Suppressor macrophage treated with lipopolysaccharide for 1 hour (primary cell): ENCODE measurements around the gene ACAN.

ENCODE experiments used
- DNase-seq, 3 donors: peaks; one replicate each; pipeline ENCODE4 v3.0.0-alpha.2; 2020 to 2022

ACAN gene

DNA sequence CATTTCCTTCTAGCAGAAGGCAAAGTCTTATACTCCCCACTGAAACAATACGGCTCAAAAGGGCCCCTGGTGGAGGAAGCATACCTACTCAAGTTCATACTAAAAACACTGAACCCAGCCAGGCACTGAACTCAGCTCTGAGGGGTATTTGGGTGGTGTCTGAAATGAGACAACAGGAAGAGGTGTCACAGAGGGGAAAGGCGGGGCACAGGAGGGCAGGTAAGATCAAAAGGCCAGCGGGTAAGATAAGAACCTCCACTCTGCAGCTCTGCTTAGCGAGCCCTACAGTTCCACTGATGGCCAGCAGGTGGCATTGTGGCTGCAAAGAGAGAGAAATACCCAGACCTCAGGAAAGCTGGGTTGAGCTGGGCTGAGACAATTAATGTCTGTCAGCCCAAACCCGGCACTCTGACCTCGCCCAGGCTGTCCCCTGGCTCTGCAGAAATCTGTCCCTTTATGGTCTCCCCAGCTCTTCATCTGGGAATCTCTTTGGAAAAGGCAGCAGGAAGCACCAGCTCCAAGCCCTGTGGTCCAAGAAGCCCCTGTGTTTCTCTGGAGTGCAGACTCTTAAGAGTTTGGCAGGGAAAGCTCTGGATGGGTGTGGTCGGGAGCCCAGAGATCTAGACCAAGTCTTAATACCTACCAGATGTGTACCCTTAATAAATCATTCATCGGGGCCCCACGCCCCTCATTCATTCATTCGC lies 101.5 kb downstream of the ACAN start:
- DNase-seq: peak; percentile 78 to 86 (median 84)

DNA sequence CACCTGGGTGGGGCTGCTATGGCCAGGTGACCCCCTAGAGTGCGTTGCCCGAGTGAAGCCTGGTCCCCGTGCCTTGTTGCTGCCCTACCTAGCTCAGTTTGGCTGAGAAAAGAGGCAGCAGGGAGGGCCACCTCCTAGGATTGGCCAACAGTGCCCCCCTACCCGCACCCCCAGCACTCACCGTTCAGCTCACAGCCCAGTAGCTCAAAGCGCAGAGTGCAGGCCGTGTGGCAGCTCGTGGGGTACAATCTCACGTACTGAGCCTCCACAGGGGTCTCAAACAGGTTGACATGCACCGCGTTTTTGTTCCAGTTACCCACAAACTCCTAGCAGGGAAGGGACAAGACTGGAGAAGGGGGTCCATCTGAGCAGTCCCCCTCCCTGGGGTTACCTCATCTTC lies 102.3 kb downstream of the ACAN start:
- DNase-seq: no peak

DNA sequence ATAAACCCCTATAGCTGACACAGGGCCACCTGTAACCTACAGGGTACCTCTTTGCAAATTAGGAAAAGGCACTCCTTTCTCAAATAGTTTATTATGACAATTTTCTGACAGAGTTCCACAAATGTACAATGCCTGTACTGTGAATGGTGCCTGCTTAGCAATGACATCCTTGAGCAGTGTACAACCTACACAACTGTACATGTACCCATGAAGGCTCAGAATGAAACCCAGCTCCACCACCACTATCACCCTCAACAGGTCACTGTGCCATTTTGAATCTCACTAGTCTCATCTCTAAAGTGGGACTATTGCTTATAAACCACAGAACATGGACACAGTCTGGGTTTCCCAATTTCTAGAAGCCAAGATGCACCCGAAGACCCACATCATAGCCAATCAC lies 102.9 kb downstream of the ACAN start:
- no peak for DNase-seq

DNA sequence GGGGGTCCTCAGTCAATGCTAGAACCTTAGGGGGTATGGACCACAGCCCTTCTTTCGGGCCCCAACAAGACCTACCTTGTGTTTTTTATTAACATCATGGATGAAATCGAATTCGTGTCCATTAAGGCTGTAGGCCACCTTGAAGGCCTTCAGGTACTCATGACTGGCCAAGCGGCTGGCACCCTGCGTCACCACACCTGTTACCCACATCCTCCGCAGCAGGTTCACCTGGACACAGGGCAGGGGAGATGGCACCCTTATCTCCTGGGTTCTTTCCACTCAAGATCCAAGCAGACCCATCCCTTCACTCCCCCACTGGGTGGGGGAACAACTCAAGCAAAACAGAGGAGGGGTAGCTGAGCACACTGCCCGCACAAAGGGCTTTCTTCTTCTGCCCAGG lies 103.3 kb downstream of the ACAN start:
- DNase-seq: no peak

DNA sequence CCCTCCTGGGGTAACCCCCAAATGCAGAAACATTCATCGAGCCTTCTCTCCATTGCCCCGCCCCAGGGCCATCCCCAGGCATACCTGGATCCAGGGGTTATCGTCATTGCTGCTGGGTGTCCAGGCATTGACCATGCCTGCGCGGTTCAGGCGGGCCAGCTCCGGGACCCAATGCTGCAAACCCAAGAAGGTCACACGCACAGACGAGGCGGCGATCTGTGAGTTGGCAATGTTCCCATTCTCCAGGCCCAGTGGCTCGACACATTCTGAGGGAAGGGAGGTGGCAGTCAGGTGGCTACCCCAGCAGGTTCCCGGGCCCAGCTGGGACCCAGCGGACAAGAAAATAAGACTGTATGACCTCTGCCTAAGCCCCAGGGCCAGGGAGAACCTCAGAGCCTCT lies 103.9 kb downstream of the ACAN start:
- DNase-seq: no peak

DNA sequence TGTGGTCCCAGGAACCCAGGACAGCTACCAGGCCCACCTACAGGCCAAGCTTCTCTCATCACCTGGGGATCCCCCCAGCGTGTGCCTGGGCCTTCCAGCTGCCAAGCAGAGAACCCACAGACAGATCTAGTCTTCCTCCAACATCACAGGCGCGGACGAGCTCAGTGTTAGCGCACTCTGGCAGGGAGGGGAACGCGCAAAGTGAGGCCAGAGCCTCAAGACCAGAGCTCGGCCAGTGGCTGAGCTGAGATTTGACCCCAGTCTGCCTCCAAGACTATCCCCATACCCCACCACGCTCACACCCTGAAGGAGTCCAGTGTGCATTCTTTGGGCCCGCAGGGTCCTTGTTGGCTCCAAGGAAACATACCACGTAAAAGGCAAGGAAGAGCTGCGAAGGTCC lies 104.9 kb downstream of the ACAN start:
- DNase-seq: no peak

DNA sequence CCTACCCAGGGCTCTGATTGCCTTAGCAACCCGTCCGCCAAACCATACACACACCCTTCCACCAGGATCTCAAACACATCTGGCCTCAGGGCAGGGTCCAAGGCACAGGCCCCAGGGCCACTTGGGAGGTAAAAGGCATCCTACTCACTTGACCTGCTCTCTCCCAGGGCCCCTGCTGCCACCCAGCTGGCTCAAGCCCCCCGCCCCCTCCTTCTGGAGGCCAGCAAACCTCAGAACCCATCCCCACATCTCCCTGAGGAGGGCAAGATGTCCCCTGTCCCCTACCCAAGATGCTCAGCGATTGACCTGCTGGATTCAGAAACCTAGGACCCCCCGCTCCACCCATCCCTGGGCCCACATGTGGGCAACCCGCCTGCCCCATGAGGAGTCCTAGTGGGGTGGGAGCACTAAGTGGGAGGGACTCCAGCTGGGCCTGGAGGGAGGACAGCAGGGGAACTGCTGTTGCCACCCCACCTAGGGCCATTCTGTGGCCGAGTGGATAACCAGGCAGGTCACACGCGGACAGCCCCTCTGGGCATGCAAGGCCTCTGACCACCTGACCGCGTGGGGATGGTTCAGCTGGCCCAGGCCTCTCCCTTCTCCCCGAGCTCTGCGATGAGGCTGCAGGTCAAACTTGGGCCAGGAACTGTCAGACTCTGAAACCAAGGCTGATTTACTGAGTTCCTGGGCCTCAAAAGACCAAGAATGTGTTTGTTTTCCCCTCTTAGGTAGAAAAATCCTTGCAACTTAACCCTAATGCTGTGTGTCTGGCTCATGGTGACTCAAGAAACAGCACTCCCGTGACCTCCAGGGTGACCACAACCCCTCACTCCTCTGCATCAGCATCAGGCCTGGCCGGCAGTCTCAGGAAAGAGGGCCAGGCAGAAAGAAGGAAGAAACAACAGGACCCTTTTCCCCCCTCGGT lies 105.7 kb downstream of the ACAN start:
- DNase-seq: no peak

DNA sequence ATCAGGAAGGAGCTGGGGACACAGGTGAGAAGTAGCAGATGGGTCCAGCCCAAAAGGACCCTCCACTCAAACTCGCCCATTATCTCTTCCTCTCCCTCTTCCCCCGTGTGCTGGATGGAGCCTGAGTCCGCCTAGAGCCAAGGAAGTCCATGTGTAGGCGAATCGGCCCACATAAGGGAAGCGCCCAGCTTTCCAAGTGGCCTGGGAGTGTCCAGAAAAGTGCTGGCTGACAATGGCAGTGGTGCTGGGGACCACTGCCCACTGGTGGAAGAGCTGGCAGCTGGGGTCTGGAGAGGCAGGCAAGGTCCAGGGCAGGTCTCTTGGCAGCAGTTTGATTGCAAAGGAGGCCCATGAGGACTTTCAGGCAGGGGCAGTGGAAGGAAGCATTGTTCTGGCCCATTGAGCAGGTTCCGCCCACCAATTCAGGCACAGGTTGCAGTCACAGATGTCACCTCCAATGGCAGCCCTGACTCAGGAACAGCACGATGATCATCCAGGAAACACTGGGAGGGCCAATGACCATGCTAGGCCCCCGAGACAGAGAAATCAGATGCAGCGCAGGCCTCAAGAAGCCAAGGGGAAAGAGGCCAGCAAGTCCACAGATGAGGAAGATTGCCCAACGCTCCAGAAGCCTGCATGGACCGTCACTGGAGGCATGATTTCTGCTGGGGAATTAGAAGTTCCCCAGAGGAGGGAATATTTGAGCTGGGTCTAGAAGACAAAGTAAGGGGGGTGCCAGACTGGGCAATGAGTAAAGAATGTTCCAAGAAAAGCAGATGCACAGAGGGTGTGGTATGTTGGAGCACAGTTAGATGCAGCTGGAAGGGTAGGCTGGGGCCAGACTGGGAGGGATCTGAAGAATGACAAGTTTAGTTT lies 107.0 kb downstream of the ACAN start:
- no peak for DNase-seq

DNA sequence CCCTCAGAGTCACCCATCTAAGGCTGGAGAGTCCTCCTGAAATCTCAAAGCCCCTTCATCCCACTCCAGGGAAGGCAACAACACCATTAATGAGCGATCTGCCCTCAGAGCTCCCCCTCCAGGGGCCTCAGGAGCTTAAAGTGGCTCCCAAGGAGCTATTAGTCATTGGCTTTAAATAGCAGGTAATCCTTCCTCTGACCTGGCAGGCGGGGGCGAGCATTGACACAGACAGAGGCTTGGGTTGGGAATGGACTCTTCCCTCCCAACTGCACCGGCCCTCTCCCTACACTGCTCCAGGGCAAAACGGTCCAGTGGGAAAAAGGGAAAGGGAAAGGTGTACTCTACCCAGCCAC lies 108.5 kb downstream of the ACAN start:
- no peak for DNase-seq

DNA sequence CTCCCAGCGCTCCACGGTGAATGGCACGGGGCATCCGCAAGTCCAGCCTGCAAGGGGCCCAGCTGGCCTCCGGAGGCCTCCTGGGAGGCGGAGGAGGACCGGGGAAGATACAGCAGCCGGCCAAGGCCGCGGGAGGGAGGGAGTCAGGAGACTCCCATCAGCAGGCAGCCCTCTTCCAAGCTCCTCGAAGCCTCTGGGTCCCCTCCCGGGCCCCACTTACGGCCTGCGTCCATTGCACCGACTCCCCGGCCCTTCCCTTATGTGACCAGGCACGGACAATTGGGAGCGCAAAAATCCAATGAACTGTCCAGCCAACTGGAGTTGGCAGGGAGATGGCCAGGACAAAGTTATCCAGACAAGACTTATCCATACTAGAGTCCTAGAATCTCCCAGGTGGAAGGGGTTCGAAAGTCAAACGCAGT lies 109.3 kb downstream of the ACAN start:
- no peak for DNase-seq

DNA sequence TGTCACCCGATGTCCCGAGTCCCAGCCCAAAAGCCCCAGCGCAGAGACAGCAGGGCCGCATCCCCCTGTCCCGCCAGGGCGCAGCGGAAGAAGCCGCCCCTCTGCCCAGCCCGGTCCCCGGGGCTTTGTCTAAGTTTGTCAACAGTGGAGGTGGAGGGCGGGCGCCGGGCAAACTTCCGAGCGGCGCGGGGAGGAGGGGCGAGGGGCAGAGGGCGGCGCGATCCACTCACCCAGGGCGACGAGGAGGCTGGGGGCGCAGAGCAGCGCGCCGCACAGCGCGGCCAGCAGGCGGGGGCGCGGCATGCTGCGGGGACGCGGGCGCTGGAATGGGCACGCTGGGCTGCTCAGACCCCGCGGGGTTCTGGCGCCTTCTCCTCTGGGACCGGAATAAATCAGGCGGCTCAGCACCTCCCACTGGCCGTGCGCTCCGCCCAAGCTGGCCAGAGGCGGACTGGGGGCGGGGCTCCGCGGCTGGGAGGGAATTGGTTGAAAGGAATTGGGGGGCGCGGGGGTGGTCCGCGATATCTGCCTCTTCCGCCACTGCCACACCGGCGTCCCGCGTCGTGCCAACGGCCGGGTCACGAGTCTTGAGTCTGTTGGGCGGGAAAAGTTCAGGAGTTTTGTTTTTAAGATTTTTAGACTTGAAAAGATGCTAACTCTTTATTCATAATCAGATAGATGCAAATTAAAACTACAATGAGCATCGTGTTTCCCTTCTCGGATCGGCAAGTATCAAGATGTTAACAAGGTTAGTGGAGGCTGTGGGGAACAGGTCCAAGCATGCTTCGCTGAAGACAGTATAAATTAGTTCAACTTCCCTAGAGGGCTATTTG lies 110.0 kb downstream of the ACAN start, which contains the start of gene MFGE8:
TSS of gene MFGE8 (minus strand) at position 363 of the 833 bp plus-strand sequence. CDS start at position 303, 60 bp downstream.
- DNase-seq: peak; percentile 51 to 80 (median 63)

DNA sequence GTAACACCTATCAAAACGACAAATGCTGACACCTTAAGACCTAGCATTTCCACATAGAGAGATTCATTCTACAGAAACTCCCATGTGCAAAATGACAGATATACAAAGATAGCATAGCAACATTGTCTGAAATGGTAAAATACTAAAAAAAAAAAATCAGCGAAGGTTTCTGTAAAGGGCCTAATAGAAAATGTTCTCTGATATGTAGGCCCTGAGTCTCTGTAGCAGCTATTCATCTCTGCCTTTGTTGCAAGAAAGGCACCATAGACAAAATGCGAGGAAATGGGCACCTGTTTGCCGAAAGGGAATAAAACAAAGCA lies 110.6 kb downstream of the ACAN start:
- no peak for DNase-seq

DNA sequence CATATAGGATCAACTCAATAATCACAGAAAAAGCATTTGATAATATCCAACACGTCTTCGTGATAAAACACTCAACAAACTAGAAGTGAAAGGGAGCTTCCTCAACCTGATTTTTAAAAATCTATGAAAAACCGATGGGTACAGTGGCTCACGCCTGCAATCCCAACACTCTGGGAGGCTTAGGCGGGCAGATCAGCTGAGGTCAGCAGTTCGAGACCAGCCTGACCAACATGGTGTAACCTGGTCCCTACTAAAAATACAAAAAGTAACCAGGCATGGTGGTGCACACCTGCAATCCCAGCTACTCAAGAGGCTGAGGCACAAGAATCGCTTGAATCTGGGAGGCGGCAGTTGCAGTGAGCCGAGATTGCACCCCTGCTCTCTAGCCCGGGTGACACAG lies 112.1 kb downstream of the ACAN start:
- no peak for DNase-seq

DNA sequence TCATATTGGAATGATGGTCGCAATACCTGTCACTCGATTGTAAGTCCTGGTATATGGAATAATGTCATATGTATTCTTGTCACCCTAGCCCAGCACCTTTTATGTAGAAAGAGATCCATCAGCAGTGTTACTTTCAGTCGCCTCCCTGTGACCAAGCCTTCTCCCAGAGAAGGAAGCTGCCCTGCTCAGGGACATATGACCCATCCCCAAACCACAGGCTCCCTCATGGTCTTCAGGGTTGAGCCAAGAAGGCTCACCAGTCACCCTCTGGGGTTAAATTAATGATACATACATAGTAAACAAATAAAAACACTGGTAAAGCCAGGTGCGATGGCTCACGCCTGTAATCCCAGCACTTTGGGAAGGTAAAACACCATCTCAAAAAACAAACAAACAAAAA lies 114.5 kb downstream of the ACAN start:
- peak; percentile 37 to 53 (median 44) for DNase-seq

DNA sequence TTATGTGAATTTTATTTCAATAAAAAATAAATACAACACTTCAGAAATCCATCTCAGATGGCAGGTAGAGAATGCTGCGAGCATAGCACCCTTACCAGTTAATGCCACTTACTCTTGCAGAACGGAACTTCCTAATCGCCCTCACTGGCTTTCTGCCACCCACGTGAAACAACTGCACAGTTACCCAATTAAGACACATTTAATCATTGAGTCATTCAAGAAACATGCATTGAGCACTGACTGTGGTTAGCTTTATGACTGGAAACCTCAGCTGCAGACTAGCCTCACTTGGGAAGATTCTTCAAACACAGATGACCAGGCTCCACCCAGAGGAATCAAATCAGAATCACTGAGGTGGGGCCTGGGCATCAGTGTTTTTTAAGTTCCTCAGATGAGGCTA lies 115.5 kb downstream of the ACAN start:
- peak; percentile 78 to 92 (median 88) for DNase-seq

DNA sequence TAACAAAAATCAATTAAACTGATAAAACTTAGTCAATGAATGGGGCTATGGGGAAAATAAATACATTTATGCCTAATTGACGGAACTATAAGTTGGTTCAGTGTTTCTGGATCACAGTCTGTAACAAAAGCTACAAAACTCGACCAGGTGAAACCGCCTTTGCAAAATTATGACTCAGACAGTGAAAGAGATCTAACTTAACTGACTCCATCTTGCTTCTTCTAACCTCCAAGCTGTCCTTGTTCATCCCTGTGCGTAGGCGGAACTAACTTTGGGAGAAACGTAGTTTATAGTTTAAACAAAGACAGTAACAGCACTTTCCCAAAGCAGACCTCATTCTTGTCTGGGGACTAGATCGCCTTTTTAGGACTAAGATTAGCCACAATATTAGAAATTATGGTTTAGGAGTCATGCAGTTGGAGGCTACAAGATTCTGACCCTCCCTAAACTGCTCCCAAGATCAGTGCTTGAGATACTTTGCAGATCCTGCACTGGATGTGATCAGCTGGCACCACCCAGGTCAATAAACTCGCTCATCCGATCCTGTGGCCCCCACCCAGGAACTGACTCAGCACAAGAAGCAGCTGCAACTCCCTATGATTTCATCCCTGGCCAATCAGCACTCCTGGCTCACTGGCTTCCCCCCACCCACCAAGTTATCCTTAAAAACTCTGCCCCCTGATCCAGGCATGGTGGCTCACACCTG lies 117.1 kb downstream of the ACAN start:
- DNase-seq: peak; percentile 11 to 30 (median 28)

DNA sequence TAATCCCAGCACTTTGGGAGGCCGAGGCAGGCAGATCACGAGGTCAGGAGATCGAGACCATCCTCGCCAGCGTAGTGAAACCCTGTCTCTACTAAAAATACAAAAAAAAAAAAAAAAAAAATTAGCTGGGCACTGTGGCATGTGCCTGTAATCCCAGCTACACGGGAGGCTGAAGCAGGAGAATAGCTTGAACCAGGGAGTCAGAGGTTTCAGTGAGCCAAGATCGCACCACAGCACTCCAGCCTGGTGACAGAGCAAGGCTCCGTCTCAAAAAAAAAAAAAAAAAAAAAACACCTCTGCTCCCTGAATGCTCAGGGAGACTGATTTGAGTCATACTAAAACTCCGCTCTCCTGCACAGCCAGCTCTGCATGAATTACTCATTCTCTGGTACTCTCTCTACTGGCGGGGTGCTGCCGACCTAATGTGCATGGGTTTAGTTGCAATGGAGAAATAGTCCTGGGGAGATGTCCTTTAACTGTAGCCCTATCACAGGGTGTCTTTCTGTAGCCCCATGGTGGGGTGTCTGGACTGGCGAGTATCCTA lies 117.7 kb downstream of the ACAN start:
- DNase-seq: peak in 1 of 3 donors; percentile 11
